ENCODE measurements around the gene KLHL1. TPM values are rescaled to one million over a fixed set of nuclear protein-coding genes. Genes with fewer than 3 reads are reported as not detected.

Gene KLHL1
- total RNA-seq, 1 donor = not detected

DNA sequence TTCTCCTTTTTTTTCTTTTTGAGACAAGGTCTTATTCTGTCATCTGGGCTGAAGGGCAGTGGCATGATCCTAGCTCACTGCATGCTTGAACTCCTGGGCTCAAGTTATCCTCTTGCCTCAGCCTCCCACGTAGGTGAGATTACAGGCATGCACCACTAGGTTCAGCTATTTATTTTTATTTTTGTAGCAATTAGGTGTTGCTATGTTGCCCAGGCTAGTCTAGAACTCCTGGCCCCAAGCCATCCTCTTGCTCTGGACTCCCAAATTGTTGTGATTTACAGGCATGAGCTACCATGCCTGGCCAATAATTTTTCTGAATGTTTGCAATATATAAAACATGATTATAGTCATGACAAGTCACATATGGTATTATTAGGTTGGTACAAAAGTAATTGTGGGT, 161.7 kb downstream of the KLHL1 start:
- no peak overlapping the region for H3K4me2 ChIP-seq (ENCODE audit: insufficient read depth, low read length)
- H3K79me2 ChIP-seq (ENCODE audit: insufficient read depth, low read length) = no peaks in the 10 kb centered on the region
- H2AFZ ChIP-seq (ENCODE audit: low read length) = no peak overlapping the region
- no peaks in the 10 kb centered on the region for H3K4me1 ChIP-seq (ENCODE audit: insufficient read depth, low read length)
- TF ChIP-seq, protein P1, sequence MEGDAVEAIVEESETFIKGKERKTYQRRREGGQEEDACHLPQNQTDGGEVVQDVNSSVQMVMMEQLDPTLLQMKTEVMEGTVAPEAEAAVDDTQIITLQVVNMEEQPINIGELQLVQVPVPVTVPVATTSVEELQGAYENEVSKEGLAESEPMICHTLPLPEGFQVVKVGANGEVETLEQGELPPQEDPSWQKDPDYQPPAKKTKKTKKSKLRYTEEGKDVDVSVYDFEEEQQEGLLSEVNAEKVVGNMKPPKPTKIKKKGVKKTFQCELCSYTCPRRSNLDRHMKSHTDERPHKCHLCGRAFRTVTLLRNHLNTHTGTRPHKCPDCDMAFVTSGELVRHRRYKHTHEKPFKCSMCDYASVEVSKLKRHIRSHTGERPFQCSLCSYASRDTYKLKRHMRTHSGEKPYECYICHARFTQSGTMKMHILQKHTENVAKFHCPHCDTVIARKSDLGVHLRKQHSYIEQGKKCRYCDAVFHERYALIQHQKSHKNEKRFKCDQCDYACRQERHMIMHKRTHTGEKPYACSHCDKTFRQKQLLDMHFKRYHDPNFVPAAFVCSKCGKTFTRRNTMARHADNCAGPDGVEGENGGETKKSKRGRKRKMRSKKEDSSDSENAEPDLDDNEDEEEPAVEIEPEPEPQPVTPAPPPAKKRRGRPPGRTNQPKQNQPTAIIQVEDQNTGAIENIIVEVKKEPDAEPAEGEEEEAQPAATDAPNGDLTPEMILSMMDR (IDR thresholded peaks at IDR 0.05; ENCODE audit: extremely low read depth, low read depth, low read length) = no peak
- H3K27ac ChIP-seq (ENCODE audit: low read depth, low read length) = no peak overlapping the region
- no peaks in the 10 kb centered on the region for H3K27me3 ChIP-seq (ENCODE audit: insufficient read depth, low read length)
- no peaks in the 10 kb centered on the region for H4K20me1 ChIP-seq (ENCODE audit: insufficient read depth, low read length)
- H3K9me3 ChIP-seq (ENCODE audit: low read depth, low read length) = no peaks in the 10 kb centered on the region
- no peak overlapping the region for H3K4me3 ChIP-seq (ENCODE audit: insufficient read depth, low read length)
- DNase-seq (ENCODE audit: insufficient read length, low spot score, missing footprints) = no peak
- no peaks in the 10 kb centered on the region for H3K36me3 ChIP-seq (ENCODE audit: insufficient read depth, low read length)

- Histone ChIP-seq H3K27ac (ENCODE audit: low read depth, low read length) (no peak overlapping the region), H3K27me3 (ENCODE audit: insufficient read depth, low read length) (no peaks in the 10 kb centered on the region), H2AFZ (ENCODE audit: low read length) (no peak overlapping the region), H3K4me1 (ENCODE audit: insufficient read depth, low read length) (no peaks in the 10 kb centered on the region), H3K4me3 (ENCODE audit: insufficient read depth, low read length) (no peak overlapping the region), H3K36me3 (ENCODE audit: insufficient read depth, low read length) (no peaks in the 10 kb centered on the region), H3K9me3 (ENCODE audit: low read depth, low read length) (no peaks in the 10 kb centered on the region), H3K79me2 (ENCODE audit: insufficient read depth, low read length) (no peaks in the 10 kb centered on the region), H4K20me1 (ENCODE audit: insufficient read depth, low read length) (no peaks in the 10 kb centered on the region), H3K4me2 (ENCODE audit: insufficient read depth, low read length) (no peak overlapping the region)
- TF ChIP-seq, protein P1 (IDR thresholded peaks at IDR 0.05; ENCODE audit: extremely low read depth, low read depth, low read length) = no peak
- DNase-seq (ENCODE audit: insufficient read length, low spot score, missing footprints) = no peak
These were observed 173.2 kb downstream of the KLHL1 start for GRCh38 chr13:69935043-69935442.

DNA sequence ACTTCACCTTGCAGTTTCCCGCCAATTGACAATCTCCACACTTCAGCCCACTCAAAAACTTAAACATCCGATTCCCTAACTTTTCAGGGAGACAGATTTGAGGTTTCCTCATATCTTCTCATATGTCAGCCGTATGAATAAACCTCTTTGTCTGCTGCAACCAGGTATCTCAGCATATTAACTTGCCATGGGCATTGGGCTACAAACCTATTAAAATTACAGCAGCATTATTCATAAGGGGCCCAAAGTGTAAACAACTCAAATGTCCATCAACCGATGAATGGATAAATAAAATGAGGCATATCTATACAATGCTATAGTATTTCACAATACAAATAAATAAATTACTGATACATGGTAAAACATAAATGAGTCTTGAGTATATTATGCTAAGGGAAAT, 180.0 kb downstream of the KLHL1 start:
- Histone ChIP-seq H3K36me3 (ENCODE audit: insufficient read depth, low read length) (no peaks in the 10 kb centered on the region), H3K27me3 (ENCODE audit: insufficient read depth, low read length) (no peaks in the 10 kb centered on the region), H3K4me2 (ENCODE audit: insufficient read depth, low read length) (no peak overlapping the region), H3K9me3 (ENCODE audit: low read depth, low read length) (no peaks in the 10 kb centered on the region), H3K27ac (ENCODE audit: low read depth, low read length) (no peak overlapping the region), H2AFZ (ENCODE audit: low read length) (no peak overlapping the region), H4K20me1 (ENCODE audit: insufficient read depth, low read length) (no peaks in the 10 kb centered on the region), H3K4me3 (ENCODE audit: insufficient read depth, low read length) (no peak overlapping the region), H3K79me2 (ENCODE audit: insufficient read depth, low read length) (no peaks in the 10 kb centered on the region), H3K4me1 (ENCODE audit: insufficient read depth, low read length) (no peaks in the 10 kb centered on the region)
- TF ChIP-seq, protein P1 (IDR thresholded peaks at IDR 0.05; ENCODE audit: extremely low read depth, low read depth, low read length) = no peak
- DNase-seq (ENCODE audit: insufficient read length, low spot score, missing footprints) = no peak

DNA sequence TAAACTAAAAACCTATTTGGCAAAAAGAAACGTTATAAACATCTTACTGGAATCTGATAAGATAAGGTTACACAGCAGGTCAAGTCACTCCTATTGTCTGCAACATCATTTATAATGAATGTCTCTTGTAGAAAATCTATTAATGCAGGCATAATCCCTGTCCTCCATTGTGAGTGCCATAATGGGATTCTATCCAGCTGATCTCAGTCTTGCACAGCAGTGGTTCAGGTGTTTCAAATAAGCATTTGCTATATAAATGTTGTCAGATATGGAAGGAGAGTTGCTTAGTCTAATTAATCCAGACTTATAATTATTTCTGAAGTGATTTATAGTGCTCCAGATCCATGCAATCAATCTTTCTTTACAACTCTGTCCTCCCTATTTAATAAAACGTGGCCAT, 187.1 kb downstream of the KLHL1 start:
- DNase-seq (ENCODE audit: insufficient read length, low spot score, missing footprints) = no peak
- Histone ChIP-seq H3K27me3 (ENCODE audit: insufficient read depth, low read length) (no peaks in the 10 kb centered on the region), H4K20me1 (ENCODE audit: insufficient read depth, low read length) (no peaks in the 10 kb centered on the region), H3K4me1 (ENCODE audit: insufficient read depth, low read length) (no peaks in the 10 kb centered on the region), H3K27ac (ENCODE audit: low read depth, low read length) (no peak overlapping the region), H3K4me3 (ENCODE audit: insufficient read depth, low read length) (no peak overlapping the region), H2AFZ (ENCODE audit: low read length) (no peak overlapping the region), H3K79me2 (ENCODE audit: insufficient read depth, low read length) (no peaks in the 10 kb centered on the region), H3K9me3 (ENCODE audit: low read depth, low read length) (no peaks in the 10 kb centered on the region), H3K36me3 (ENCODE audit: insufficient read depth, low read length) (no peaks in the 10 kb centered on the region), H3K4me2 (ENCODE audit: insufficient read depth, low read length) (no peak overlapping the region)
- TF ChIP-seq, protein P1 (IDR thresholded peaks at IDR 0.05; ENCODE audit: extremely low read depth, low read depth, low read length) = no peak
